Peyer's patch (tissue), 4 donors: ENCODE measurements around the gene SP8. TPM values are rescaled to one million over a fixed set of nuclear protein-coding genes. Genes with fewer than 3 reads are reported as not detected.

Source experiments
- DNase-seq, 3 donors: peaks; one replicate each; pipeline ENCODE4 v3.0.0-alpha.2; 2017 to 2019
- H3K27ac ChIP-seq, 4 donors: fragments of 200-600 bp; sonication (generic); one replicate each; pipeline ENCODE4 v1.5.1; 2016 to 2019
- H3K27me3 ChIP-seq, 2 donors: fragments of 200-600 bp; sonication (generic); one replicate each; pipeline ENCODE4 v1.5.1; 2019
- H3K36me3 ChIP-seq, 3 donors: fragments of 200-600 bp; sonication (generic); one replicate each; pipeline ENCODE4 v1.5.1; 2016 to 2019
- H3K4me1 ChIP-seq, 4 donors: fragments of 200-600 bp; sonication (generic); one replicate each; pipeline ENCODE4 v1.5.1; 2016 to 2019
- H3K4me3 ChIP-seq, 4 donors: fragments of 200-600 bp; sonication (generic); 1 replicate in 3 of 4; 2 replicates in 1 of 4; pipeline ENCODE4 v1.5.1; 2016 to 2019; ENCODE audit warnings: mild to moderate bottlenecking in 1 of 4
- H3K9me3 ChIP-seq, 4 donors: fragments of 200-600 bp; sonication (generic); one replicate each; pipeline ENCODE4 v1.5.1; 2016 to 2019; ENCODE audit warnings: mild to moderate bottlenecking in 1 of 4
- CTCF ChIP-seq, 6 experiments: fragments of 450-650 bp in 4 of 6; fragments of 200-600 bp in 2 of 6; sonication (generic) in 1 of 6; IDR thresholded peaks; one replicate each; pipeline ENCODE4 v1.5.1; 2017 to 2019; ENCODE audit warnings: antibody characterized with exemption in 6 of 6, mild to moderate bottlenecking in 3 of 6, moderate library complexity in 1 of 6
- POLR2A ChIP-seq, 2 donors: fragments of 450-650 bp; IDR thresholded peaks; one replicate each; pipeline ENCODE4 v1.5.1; 2017; ENCODE audit warnings: antibody characterized with exemption in 2 of 2, mild to moderate bottlenecking in 2 of 2, moderate library complexity in 2 of 2
- total RNA-seq, 4 donors: library from RNA; depleted of rRNA; stranded (reverse); fragments of >200 nt; gene quantifications; one replicate each; pipeline ENCODE4 v1.1.0, GENCODE V29; 2016

Gene SP8
- total RNA-seq, 4 donors from 2014 or later, result 1.4 to 5.2 (median 3.6) TPM; not detected in 1

- DNase-seq, result no peak
- peaks cover 0 to 6% (median 0%) of the 10 kb centered on the region in 4 donors for H3K4me1 ChIP-seq
- H3K36me3 ChIP-seq, result no peaks in the 10 kb centered on the region
- no peak overlapping the region for H3K27ac ChIP-seq
- no peaks in the 10 kb centered on the region for H3K27me3 ChIP-seq
- H3K9me3 ChIP-seq, result no peaks in the 10 kb centered on the region
- H3K4me3 ChIP-seq, result no peak overlapping the region
- no peak for TF ChIP-seq POLR2A (IDR thresholded peaks at IDR 0.05)
- no peak for TF ChIP-seq CTCF (IDR thresholded peaks at IDR 0.05)
These were observed 48.7 kb downstream of the SP8 start for GRCh38 chr7:20737840-20738448.

- H3K4me1 ChIP-seq, result peaks cover 0 to 6% (median 0%) of the 10 kb centered on the region in 4 donors
- H3K9me3 ChIP-seq, result no peaks in the 10 kb centered on the region
- TF ChIP-seq CTCF (IDR thresholded peaks at IDR 0.05), result no peak
- TF ChIP-seq POLR2A (IDR thresholded peaks at IDR 0.05), result no peak
- no peaks in the 10 kb centered on the region for H3K36me3 ChIP-seq
- H3K27me3 ChIP-seq, result no peaks in the 10 kb centered on the region
- H3K4me3 ChIP-seq, result no peak overlapping the region
- DNase-seq, result no peak
- no peak overlapping the region for H3K27ac ChIP-seq
These were observed 51.2 kb downstream of the SP8 start for GRCh38 chr7:20735346-20736065.

Other genes with a start within 250 kb of the SP8 start
- 10 to 100 TPM in 1 of 4 donors, under 1 TPM in 1, not detected in 2; 0.54 to 14.9 TPM for gene ABCB5, start 171.2 kb downstream of the SP8 start, total RNA-seq